HG03457 (cell line): ENCODE results near the gene STK11.

Experiments used
- ATAC-seq: cut with Tn5 transposase; IDR thresholded peaks from one replicate; pipeline ENCODE4 v1.9.1; 2021; ENCODE audit warnings: moderate number of reproducible peaks; ENCODE audit not compliant: unreplicated experiment

STK11 gene

GRCh38 chr19:1248786-1249297 is 43.3 kb downstream of the STK11 start:
- ATAC-seq: peak; percentile 16

- ATAC-seq: peak; percentile 26
These were observed 43.9 kb downstream of the STK11 start for GRCh38 chr19:1249298-1249989.

GRCh38 chr19:1249990-1250436 is 44.4 kb downstream of the STK11 start:
- no peak for ATAC-seq

GRCh38 chr19:1250437-1251260 is 45.1 kb downstream of the STK11 start:
- no peak for ATAC-seq

GRCh38 chr19:1251330-1252220 is 46.0 kb downstream of the STK11 start:
- ATAC-seq: no peak

GRCh38 chr19:1252221-1252820 is 46.7 kb downstream of the STK11 start:
- ATAC-seq: no peak

- ATAC-seq: no peak
These were observed 47.4 kb downstream of the STK11 start for GRCh38 chr19:1252821-1253513.

- no peak for ATAC-seq
These were observed 48.0 kb downstream of the STK11 start for GRCh38 chr19:1253514-1254080.

GRCh38 chr19:1254081-1254527 is 48.5 kb downstream of the STK11 start:
- no peak for ATAC-seq

- ATAC-seq: no peak
These were observed 49.1 kb downstream of the STK11 start for GRCh38 chr19:1254530-1255185.

- ATAC-seq: no peak
These were observed 49.9 kb downstream of the STK11 start for GRCh38 chr19:1255186-1256161.

- ATAC-seq: no peak
These were observed 51.3 kb downstream of the STK11 start for GRCh38 chr19:1256646-1257474.

GRCh38 chr19:1257475-1258162 is 52.0 kb downstream of the STK11 start:
- no peak for ATAC-seq

- no peak for ATAC-seq
These were observed 52.5 kb downstream of the STK11 start for GRCh38 chr19:1258163-1258492.

- ATAC-seq: no peak
These were observed 53.2 kb downstream of the STK11 start for GRCh38 chr19:1258707-1259205.

GRCh38 chr19:1259206-1259875 is 53.8 kb downstream of the STK11 start:
- no peak for ATAC-seq
